ENCODE measurements around the gene TRAF3IP3. TPM values are rescaled to one million over a fixed set of nuclear protein-coding genes. Genes with fewer than 3 reads are reported as not detected.

TRAF3IP3 gene
- total RNA-seq, 1 experiment from 2014 or later, result not detected

DNA sequence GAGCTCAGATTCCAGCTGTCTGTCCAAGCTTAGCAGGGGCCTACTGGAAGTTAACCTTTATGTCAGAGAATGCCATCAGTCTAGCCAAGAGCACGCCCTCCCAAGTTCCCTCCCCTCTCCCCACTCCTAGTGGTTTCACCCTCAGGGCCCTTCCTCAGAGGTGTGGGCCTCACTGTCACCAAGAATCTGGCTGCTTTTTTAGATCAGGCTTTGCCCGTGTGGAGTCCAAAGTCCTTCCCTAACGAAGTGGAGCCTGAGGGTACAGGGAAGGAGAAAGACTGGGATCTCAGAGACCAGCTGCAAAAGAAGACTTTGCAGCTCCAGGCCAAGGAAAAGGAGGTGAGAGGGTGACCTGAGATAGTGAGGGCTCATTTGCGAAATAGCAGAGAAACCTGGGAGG lies 24.4 kb downstream of the TRAF3IP3 start:
- H3K14ac ChIP-seq (ENCODE audit: insufficient read depth, low read length), result no peak overlapping the region
- H4K5ac ChIP-seq (ENCODE audit: insufficient read length, low read depth, low read length), result no peak overlapping the region
- H3K27ac ChIP-seq (ENCODE audit: insufficient read length, low read depth, low read length), result no peak overlapping the region
- peak overlapping the region in 1 of 3 experiments; percentile 42; a peak in 1 of 7 replicates for H3K27ac Mint-ChIP-seq
- H3K9ac ChIP-seq (ENCODE audit: extremely low read depth, insufficient read length, low read length), result no peak overlapping the region
- H3T11ph ChIP-seq (ENCODE audit: low read length), result no peak overlapping the region
- H3K79me2 ChIP-seq (ENCODE audit: insufficient read depth, low read length), result no peaks in the 10 kb centered on the region; the same call in 1 of the 2 replicates
- no peaks in the 10 kb centered on the region for H3K4me1 ChIP-seq (ENCODE audit: insufficient read depth, low read length)
- no peak overlapping the region for H3K56ac ChIP-seq (ENCODE audit: insufficient read length, low read depth, low read length)
- no peak overlapping the region for H3K23ac ChIP-seq (ENCODE audit: insufficient read length, low read depth, low read length)
- H2BK20ac ChIP-seq (ENCODE audit: low read depth, low read length, poor library complexity, severe bottlenecking), result no peak overlapping the region
- H4K91ac ChIP-seq (ENCODE audit: insufficient read length, low read depth, low read length), result no peak overlapping the region
- H3K4me2 ChIP-seq (ENCODE audit: insufficient read depth, insufficient read length, low read length), result no peak overlapping the region
- peaks cover 0 to 10% (median 10%) of the 10 kb centered on the region in 3 experiments; a peak in 5 of 7 replicates for H3K36me3 Mint-ChIP-seq (ENCODE audit: insufficient read depth in 1 of 3, low read depth in 3 of 3)
- no peak overlapping the region for H3K4me3 Mint-ChIP-seq
- H2BK12ac ChIP-seq (ENCODE audit: insufficient read length, low read depth, low read length), result no peak overlapping the region
- no peaks in the 10 kb centered on the region for H3K9me3 ChIP-seq (ENCODE audit: control insufficient read depth, low read depth, low read length)
- H2BK120ac ChIP-seq (ENCODE audit: low read depth, low read length, poor library complexity, severe bottlenecking), result no peak overlapping the region
- H2AFZ ChIP-seq (ENCODE audit: low read length), result no peak overlapping the region
- H3K79me1 ChIP-seq (ENCODE audit: insufficient read depth, low read depth, low read length, poor library complexity, severe bottlenecking), result no peaks in the 10 kb centered on the region
- no peaks in the 10 kb centered on the region; a peak in 1 of 5 replicates for H3K9me3 Mint-ChIP-seq
- H3K27me3 Mint-ChIP-seq (ENCODE audit: low read depth), result peaks cover 2% of the 10 kb centered on the region; the same call in 1 of the 2 replicates
- peaks cover 10 to 14% of the 10 kb centered on the region in 2 experiments for H3K4me1 Mint-ChIP-seq
- H2AK5ac ChIP-seq (ENCODE audit: insufficient read length, low read length), result no peak overlapping the region
- H3K4ac ChIP-seq (ENCODE audit: low read depth, low read length), result no peak overlapping the region
- H3K23me2 ChIP-seq (ENCODE audit: insufficient read length, low read depth, low read length, poor library complexity, severe bottlenecking), result no peaks in the 10 kb centered on the region
- TF ChIP-seq, protein P1, sequence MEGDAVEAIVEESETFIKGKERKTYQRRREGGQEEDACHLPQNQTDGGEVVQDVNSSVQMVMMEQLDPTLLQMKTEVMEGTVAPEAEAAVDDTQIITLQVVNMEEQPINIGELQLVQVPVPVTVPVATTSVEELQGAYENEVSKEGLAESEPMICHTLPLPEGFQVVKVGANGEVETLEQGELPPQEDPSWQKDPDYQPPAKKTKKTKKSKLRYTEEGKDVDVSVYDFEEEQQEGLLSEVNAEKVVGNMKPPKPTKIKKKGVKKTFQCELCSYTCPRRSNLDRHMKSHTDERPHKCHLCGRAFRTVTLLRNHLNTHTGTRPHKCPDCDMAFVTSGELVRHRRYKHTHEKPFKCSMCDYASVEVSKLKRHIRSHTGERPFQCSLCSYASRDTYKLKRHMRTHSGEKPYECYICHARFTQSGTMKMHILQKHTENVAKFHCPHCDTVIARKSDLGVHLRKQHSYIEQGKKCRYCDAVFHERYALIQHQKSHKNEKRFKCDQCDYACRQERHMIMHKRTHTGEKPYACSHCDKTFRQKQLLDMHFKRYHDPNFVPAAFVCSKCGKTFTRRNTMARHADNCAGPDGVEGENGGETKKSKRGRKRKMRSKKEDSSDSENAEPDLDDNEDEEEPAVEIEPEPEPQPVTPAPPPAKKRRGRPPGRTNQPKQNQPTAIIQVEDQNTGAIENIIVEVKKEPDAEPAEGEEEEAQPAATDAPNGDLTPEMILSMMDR (conservative IDR thresholded peaks at IDR 0.05), result no peak
- H4K20me1 ChIP-seq (ENCODE audit: control insufficient read depth, insufficient read depth, insufficient read length), result no peaks in the 10 kb centered on the region
- no peak overlapping the region for H2BK5ac ChIP-seq (ENCODE audit: insufficient read length, low read length)
- no peak overlapping the region for H2BK15ac ChIP-seq (ENCODE audit: low read depth, low read length)
- no peak for DNase-seq
- WGBS (ENCODE audit: extremely low coverage, insufficient read length, low lambda C conversion rate), result no CpG with 5 or more reads among the region's 4 CpGs
- H4K8ac ChIP-seq (replicated peaks; ENCODE audit: insufficient read length, low read depth, low read length), result no peak overlapping the region
- no peak overlapping the region for H3K18ac ChIP-seq (ENCODE audit: insufficient read length, low read depth, low read length)
- H3K27me3 ChIP-seq (ENCODE audit: insufficient read depth, low read length), result no peaks in the 10 kb centered on the region
